NCI-H1105 treated with DMSO at 0.1 percent for 48 hours (cell line): ENCODE results near the gene PRKN.

ENCODE experiments used
- DNase-seq: peaks from one replicate; lab custom pipeline; 2025; lab: John Stamatoyannopoulos, UW

The PRKN gene

DNA sequence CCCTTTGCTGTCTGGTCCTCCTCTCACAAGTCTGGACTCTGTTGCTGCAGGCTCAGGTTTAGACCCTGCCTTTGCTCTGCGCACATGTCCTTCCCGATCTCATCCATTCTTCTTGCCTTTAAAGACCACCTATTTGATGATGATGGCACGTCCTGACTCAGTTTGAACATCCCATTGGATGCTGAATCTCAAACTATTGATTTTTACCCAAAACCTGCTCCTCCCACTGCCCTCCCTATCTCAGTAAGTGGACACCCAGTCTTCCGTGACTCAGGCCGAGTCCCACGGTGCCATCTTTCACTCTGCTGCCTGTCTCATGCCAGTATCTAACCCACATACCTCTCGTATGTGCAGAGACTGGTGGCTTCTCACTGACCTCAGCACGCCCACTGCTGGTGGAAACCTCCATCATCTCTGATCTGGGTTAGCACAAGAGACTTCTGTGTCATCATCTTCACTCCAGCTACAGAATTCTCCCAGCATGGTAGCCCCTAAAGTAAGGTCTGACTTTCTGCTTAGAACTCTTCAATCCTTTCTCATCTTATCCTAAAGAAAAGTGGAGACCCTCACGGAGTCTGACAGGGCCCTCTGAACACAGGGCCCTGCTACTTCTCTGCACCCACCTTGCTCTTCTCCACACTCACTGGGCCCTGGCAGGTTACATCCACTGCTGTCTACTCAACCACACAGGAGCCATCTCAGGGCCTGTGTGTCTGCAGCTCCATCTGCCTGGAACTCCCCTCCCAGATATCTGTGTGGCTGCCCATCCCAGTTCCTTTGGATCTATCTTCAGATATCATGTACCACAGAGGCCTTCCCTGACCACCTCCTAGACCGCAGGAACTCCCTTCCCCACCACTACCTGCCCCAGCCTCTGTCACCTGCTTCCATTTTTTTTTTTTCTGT, 1066.6 kb downstream of the PRKN start:
- no peak for DNase-seq

DNA sequence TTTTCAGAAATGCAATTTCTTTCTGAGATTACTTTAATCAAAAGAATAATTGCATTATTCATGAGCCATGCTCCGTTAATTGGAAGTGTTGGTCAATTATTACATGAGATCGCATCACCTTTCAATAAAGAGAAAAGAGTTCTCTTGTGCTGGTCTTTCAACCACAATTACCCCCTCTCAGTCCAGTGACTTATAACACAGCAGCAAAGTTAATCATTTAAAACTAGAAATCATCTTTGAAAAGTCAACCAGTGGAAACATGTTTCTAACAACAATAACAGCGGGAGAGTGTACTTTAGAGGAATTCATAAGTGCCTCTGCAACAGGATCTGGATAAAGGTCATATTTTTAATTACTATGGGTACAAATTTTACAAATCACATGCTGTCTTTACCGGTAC, 1069.4 kb downstream of the PRKN start:
- no peak for DNase-seq

DNA sequence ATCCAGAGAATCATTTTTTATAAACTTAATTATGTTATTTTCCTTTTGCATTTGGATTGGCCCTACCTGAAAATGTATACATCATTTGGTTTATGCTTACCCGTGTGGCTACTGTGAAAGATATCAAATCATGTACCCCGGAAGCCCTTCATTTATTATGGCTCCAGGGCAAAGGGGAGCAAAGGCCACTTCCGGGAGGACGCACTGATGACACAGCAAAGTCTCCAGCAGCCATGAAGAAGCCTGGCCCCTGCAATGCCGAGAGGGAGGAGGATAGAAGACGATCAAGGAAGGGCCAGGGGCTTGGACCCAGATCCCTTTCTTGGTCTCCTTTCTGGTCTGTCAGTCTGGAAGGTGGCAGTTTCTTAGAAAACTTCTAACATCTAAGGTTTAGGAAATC, 1073.4 kb downstream of the PRKN start:
- DNase-seq, result no peak

DNA sequence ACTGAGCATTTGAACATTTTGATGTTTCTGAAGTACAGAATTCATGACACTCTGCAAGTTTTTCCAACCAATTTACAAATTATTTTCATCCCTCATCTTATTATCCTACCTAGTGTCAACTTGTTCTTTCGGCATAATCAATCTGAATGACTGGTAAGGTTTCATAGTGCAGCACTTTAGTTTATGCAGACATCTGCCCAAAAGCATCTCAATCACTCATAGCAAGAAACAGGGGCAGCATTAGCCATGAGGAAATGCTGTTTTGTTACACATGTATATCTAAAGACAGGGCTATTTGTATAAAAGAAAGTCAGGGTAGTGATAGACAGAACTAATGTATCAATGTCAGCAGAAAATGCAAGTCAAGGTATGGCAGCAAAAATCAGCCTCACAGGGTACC, 1075.6 kb downstream of the PRKN start:
- no peak for DNase-seq

DNA sequence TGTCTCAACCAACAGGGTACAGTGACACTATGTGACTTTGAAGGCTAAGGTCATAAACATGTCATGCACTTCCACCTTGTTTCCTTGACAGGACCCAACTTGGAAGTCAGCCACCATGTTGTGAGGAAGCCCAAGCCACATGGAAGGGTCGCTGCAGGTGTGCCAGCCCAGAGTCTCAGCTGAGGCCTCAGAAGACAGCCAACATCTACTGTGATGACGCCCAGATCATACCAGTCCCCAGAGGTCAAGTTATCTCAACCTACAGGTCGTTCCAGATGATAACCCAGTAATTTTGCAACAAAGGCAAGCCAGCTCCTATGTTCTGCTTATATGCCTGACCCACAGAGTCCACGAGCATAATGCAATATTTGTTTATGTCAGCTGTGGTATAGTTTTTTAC, 1077.7 kb downstream of the PRKN start:
- DNase-seq, result no peak

DNA sequence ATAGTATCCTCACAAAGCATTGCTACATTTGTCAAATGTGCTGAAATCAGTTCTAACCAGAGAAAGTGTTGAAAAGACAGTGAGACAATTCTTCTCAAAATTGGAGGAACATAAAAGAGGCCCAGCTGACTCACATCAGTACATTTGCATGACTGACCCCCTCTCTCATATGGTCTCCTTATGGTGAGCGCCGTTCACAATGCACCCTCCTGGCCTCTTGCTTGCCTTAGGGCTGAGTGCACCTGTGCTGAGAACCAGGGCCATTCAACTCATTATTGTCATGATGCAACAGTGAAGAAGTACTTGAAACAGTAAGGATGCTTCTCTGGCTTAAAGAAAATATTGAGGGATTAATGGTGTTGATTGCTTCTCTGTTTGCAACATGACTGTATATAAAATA, 1078.5 kb downstream of the PRKN start:
- DNase-seq, result no peak

DNA sequence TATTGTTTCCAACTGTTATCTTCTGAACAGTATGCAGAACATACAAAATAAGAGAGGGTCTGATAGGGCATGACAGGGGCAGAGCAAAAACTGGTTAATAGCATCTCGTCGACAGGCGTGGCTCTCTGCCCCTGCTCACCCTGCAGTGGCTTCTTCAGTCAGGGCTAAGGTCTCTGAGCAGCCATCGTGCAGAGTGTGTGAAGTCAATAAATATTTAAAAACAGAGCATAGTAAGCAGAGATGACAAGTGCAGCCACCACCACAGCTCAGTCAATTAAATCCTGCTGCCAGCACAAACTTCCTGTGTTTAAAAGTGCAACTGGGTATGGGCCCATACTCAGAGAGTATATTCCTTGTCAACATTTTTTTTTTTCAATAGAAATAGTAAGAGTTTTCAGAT, 1080.3 kb downstream of the PRKN start:
- DNase-seq, result no peak

DNA sequence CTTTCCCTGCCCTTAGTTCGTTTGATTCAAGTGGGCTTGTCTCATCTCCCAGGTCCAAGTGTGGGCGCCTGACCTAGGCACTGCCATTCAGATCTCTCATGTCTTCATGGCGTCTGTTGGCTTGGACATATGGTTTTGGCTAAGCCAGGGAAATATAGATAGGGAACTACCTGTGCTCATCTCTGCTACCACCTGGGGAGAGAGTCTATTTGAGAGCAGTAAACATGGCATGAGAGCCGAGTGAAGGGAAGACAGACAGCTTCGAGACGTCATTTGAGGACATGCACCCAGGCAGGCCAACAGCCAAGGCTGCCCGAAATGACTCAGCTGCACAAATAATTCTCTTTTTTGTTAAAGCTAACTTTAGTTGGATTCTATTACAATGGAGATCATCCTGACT, 1083.0 kb downstream of the PRKN start:
- no peak for DNase-seq

DNA sequence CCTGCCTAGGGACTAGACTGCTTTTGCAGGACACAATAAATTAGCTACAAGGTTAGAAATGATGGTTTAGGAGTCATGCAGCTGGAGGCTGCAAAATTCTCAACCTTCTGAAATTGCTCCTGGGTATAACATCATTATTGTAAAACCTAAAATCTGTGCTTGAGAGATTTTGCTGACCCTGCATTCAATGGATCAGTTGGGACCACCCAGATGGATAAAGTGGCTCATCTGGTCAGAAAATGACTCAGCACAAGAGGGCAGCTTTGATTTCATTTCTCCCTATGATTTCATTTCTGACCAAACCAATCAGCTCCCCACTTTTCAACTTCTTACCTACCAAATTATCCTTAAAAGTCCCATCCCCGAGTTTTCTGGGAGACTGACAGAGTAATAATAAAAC, 1086.4 kb downstream of the PRKN start:
- DNase-seq, result no peak

DNA sequence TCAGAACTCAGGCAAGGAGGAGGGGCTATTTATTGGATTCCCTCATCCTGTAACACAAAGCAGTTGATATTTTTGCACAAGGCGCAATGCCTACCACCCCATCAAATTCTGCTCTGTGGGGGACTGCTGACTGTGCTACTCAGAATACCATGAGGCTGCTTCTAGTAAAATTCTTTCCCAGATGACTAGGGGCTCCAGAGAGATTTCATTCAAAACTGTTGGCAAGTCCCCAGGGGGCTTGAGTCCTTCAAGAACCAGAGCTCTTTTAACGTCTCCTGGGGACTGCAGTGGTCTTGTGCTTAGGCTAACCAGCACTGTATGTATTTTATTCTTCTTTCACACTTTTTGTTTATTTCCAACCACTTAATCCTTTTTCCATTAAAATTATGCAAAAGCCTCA, 1087.8 kb downstream of the PRKN start:
- no peak for DNase-seq

DNA sequence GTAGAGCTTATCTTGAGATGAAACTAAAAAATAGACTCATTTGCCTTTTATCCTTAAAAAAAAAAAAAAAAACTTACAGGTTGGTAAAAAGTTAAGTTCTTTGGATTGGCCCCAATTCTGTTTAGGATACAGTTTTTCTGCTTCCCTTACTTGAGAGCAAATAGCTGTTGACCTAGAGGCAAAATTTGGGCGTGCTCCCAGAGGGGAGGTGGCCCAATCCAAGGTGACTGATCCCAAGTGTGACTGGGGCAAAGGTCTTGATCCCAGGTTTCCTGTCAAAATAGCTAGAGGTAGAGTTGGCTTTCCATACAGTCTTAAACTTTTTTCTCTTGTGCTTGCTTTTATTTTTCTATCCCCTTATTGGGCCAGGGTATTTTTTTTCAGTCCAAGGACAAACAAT, 1089.9 kb downstream of the PRKN start:
- no peak for DNase-seq

DNA sequence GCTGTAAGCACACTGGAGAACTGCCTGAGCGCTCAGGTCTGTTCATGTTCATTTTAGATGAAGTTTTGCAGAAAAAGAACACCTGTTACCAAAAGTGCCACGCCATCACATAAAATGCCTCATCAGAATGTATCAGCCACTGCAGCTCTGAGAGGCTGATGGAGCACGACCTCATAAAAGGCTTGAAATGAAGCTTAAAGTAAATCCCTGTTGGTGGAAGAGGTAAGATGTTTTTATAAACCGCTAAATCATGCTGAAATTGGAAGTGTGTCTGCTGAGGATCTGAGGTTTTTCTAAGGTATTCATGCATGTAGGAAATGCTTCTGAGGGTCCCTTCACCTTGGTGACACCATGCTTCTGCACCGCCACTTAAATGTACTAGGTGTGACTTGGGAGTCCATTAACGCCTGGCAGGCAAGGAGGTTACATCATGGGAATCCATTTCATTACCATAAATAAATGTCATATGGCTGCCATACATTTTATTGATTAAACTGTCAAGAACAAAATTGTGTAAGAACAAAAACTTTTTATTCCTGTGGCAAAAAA, 1090.6 kb downstream of the PRKN start:
- no peak for DNase-seq

DNA sequence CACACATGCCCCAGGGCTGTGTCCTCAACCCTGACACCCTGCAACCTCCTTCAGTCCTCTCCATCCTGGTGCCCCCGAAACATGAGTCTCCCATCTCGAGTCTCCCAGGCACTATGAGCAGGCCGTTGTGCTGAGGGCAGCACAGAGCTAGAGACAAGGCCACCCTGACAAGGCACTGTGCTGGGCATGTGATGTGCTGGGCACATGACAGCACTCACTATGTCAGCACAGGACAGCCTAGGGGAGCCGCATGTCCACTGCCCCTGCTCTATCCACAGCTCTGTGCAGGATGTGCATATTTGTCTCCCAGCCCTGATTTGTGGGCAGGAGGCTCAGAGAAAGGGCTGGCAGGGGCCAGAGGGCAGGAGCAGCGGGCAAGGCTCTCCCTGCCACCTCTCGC, 1091.6 kb downstream of the PRKN start:
- no peak for DNase-seq

DNA sequence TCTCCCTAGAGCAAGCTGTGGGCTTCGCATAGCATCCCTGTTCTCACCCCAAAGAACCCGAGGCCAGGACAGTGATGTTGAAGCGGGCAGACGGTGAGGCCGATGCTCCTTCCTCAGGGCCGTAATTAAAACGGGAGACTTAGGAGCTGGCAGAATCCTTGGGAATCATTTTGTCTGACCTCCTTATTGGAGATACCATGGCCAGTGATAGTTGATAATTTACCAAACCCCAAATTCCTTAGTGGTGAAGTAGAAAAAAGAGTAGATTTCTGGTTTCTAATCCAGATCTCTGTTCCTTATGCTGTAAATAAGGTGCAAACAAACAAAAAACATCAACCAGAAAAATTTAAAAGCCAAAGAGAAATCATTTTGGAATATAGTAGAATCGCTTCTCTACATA, 1092.7 kb downstream of the PRKN start:
- no peak for DNase-seq

DNA sequence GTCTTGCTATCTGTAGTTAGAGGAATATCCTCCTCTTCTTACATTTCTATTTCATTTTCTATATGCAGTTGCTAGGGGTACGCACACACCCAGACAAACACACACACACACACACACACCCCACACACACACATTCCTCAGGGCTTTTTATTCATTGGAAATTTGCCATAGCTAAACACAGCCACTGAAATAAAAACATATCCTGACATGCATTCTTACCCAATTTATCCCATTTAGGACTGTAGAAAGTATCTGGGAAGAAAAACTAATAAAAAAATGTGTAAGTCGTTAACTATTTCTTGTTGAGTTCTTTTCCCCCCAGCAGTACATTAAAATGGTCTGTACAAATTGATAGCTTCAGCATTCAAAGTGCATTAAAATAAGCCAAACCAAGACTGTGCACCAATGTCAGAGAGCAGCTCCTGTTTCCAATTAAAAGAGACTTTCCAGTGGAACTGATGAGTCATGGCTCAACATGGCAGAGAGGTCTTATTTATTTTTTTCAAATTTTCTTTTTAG, 1095.8 kb downstream of the PRKN start:
- no peak for DNase-seq

DNA sequence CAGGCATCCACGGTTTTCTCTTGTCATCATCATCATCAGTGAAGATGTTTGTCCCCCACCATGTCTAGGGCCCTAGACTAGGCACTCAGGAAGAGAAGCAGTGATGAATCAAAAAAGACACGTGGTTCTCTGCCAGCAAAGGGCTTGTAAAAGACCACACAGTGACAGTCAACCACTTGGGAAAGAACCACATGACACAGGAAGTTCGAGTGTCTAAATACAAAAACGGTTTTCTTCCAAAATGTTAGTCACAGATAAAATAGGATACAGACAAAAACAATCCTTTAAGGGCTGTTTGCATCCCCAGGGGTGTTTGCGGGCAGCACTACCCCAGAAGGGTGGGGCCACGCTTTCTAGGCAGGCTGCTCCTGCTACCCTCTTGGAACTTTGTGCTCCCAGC, 1096.9 kb downstream of the PRKN start:
- DNase-seq, result no peak

DNA sequence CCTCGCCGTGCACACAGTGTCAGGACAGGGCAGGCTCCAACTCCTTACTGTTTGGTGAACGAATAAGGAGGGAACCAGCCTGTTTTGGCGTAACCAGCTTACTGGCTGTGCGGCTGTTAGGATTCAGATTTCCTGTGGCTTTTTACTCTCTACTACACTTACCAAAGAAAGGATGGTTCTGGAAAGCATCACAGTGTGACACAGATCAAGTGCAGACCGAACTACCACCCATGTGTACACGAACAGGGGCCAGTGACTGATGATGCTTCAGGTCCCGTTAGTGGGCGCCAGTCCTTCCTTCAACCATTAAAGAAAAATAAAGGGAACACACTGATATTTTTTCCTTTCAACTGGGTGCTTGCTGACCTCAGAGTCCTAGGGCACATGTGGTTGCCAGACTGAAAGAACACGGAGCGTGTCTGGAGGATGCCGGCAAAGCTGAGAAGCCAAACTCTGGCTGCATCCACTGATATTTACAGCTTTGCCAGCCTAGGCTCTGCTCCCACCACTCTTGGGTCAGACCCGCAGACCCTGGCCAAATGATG, 1101.4 kb downstream of the PRKN start:
- no peak for DNase-seq

DNA sequence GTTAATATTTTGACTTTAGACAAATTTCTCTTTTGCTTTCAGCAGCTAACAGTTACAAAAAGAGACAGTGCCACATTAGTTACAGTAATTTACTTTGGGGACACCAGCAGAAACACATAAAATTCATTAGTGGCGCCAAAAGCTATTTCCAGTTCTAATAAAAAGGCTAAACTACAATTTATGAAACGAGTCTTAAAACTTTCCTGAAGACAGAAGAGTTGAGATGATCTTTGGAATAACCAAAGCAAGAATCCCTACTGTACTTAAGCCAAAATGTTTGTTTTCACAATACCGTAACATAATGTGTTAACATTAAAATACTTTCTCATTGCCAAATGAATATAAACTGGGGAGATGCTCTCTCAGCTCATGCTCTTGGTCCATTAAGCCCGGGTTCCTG, 1103.5 kb downstream of the PRKN start:
- no peak for DNase-seq

DNA sequence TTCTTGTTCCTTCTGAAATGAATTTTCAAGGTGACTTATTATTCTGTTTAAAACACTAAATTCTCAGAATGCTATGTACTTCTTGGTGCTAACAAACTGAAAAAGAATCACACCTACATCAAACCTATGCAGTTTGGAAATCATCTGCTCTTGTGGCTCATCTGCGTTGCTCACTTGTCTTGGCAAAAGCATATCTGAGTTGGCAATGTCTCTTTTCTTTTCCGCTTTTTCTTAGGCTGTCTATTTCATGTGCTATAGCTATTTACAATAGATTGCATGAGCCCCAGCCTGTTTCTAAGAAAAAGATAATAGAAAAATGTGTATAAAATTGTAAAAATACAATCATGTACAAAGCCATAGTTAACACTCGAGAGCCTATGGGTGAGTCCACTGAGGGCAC, 1104.8 kb downstream of the PRKN start:
- no peak for DNase-seq

DNA sequence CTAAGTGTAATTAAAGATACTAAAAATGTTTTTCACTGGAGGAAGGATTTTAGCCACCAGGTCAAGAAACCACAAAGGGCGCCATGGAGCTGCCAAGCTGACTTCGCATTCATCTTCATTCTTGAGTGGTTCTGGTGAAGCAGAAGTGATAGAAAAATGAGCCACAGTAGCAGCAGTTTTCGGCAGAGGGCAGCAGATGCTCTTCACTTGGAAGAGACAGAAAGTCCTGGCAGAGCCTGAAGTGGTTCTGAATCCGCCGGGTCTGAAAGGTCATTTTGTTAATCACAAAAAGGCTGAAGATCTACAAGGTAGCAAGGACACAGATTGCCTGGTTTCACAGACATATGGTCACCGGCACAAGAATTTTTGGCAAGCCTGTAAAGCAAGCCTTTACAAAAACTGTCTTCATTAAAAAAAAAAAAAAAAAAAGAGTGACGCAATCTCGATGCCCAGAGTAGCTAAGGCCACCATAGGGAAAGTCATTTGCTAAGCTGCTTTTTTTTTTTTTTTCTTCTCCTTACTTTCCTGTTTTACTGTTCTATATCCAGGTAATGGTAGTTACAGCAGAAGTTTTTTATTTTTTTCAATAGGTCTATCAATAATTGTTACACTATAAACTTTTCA, 1108.6 kb downstream of the PRKN start:
- peak; percentile 32 for DNase-seq

DNA sequence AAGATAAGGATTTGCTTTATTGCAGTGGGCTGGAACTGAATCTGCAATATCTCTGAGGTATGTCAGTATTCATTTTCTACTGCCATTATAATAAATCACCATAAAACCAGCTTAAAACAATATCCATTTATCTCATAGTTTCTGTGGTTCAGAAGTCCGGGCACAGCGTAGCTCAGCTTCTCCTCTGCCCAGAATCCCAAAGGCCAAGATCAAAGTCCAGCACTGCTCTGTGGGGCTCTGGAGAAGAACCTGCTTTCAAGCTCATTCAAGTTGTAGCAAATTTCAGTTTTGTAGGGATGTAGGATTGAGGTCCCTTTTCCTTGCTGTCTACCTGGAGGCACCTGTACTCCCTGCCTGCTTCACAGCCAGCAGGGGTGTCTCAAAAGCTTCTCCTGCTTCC, 1113.9 kb downstream of the PRKN start:
- no peak for DNase-seq

DNA sequence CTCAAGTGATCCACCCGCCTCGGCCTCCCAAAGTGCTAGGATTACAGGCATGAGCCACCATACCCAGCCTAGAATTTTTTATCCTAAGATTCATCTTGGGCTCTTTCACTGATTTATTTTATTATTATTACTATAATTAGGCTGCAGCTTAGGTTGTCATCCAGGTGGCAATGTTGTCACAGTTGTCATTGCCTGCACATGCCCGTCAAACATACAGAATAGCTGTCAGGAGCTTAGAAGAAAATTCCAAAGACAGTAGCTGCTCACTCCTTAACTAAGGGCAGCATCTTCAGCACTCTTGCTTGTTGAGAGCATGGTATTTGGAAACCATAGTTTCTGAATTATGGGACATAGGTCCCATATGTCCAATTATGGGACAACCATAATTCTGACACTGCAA, 1118.8 kb downstream of the PRKN start:
- no peak for DNase-seq

DNA sequence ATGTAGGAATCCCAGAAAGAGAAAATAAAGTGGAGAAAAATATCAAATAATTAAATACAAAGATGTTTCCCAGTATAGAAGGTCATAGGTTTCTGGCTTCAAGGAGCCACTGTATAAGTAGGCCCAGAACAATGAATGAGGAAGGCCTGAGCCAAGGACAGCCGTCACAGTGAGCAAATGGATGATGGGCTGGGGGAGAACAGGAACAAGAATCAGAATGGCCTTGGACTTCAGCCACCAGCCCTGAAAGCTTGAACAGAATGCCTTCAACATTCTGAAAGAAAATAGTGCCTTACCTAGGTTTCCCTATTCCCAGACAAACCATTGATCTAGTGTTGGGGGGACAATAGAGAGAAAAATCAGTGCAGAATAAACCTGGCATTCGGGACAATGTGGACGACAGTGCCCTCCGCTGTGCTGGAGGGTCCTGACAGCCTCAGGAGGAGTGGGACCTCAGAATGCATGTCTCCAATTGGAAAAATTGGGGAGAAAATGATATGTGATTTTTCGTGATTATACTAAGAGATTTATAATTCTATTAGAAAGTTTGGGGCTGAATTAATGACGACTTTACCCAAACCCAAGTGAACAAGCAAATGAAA, 1119.8 kb downstream of the PRKN start:
- no peak for DNase-seq
